CD14-positive monocyte (primary cell): ENCODE measurements around the gene INIP. TPM values are rescaled to one million over a fixed set of nuclear protein-coding genes. Genes with fewer than 3 reads are reported as not detected.

Experiments used
- DNase-seq, 3 donors: peaks; one replicate each; pipeline ENCODE4 v3.0.0-alpha.2; 2011 to 2022
- H2AFZ ChIP-seq: 2 replicates; pipeline ENCODE4 v1.6.0; 2012; ENCODE audit warnings: mild to moderate bottlenecking, low read depth, low read length, inconsistent platforms; ENCODE audit not compliant: insufficient read depth, poor library complexity, severe bottlenecking
- H3K27ac ChIP-seq, 2 donors: 1 replicate in 1 of 2; 2 replicates in 1 of 2; pipeline ENCODE4 v1.5.1; 2012 to 2013; ENCODE audit warnings: low read length in 2 of 2, control low read depth in 1 of 2, inconsistent platforms in 1 of 2, low read depth in 1 of 2, mild to moderate bottlenecking in 1 of 2
- H3K27me3 ChIP-seq, 2 donors: one replicate each; pipeline versions ENCODE4 v1.6.0 to v1.6.1; 2011 to 2013; ENCODE audit warnings: low read length in 2 of 2; ENCODE audit not compliant: control insufficient read depth in 2 of 2, insufficient read depth in 2 of 2
- H3K36me3 ChIP-seq, 2 donors: replicated peaks in 1 of 2; 1 replicate in 1 of 2; 2 replicates in 1 of 2; pipeline versions ENCODE4 v1.5.1 to v1.6.1; 2012 to 2013; ENCODE audit warnings: low read length in 2 of 2, control low read depth in 1 of 2, inconsistent platforms in 1 of 2, mild to moderate bottlenecking in 1 of 2; ENCODE audit not compliant: insufficient read depth in 2 of 2, control insufficient read depth in 1 of 2
- H3K4me1 ChIP-seq, 2 donors: 1 replicate in 1 of 2; 2 replicates in 1 of 2; pipeline versions ENCODE4 v1.5.1 to v1.6.1; 2012 to 2013; ENCODE audit warnings: low read length in 2 of 2, control low read depth in 1 of 2, inconsistent platforms in 1 of 2, mild to moderate bottlenecking in 1 of 2, moderate library complexity in 1 of 2; ENCODE audit not compliant: insufficient read depth in 2 of 2, control insufficient read depth in 1 of 2
- H3K4me2 ChIP-seq: replicated peaks from 2 replicates; pipeline ENCODE3; 2012; ENCODE audit warnings: low read length, moderate library complexity, mild to moderate bottlenecking; ENCODE audit not compliant: poor library complexity, severe bottlenecking; ENCODE audit errors: extremely low read depth
- H3K4me3 ChIP-seq, 3 experiments: fragments of 200-600 bp in 1 of 3; sonication (generic) in 1 of 3; replicated peaks in 1 of 3; 1 replicate in 2 of 3; 2 replicates in 1 of 3; pipeline ENCODE4 v1.5.1; 2011 to 2013; ENCODE audit warnings: low read length in 3 of 3, mild to moderate bottlenecking in 3 of 3, control low read depth in 2 of 3, low read depth in 2 of 3, inconsistent platforms in 1 of 3, moderate library complexity in 1 of 3
- H3K79me2 ChIP-seq: 2 replicates; pipeline ENCODE4 v1.6.0; 2012; ENCODE audit warnings: mild to moderate bottlenecking, control low read depth, inconsistent platforms, low read length, moderate library complexity; ENCODE audit not compliant: insufficient read depth
- H3K9ac ChIP-seq: 2 replicates; pipeline ENCODE4 v1.6.0; 2017; ENCODE audit warnings: low read length, mild to moderate bottlenecking; ENCODE audit not compliant: insufficient read depth, poor library complexity, severe bottlenecking
- H3K9me3 ChIP-seq, 2 donors: replicated peaks in 1 of 2; 1 replicate in 1 of 2; 2 replicates in 1 of 2; pipeline versions ENCODE4 v1.5.1 to v1.6.1; 2012 to 2013; ENCODE audit warnings: low read length in 2 of 2, control low read depth in 1 of 2; ENCODE audit not compliant: control insufficient read depth in 1 of 2, insufficient read depth in 1 of 2
- H4K20me1 ChIP-seq: 2 replicates; pipeline ENCODE4 v1.6.0; 2012; ENCODE audit warnings: mild to moderate bottlenecking, low read length, control low read depth, moderate library complexity; ENCODE audit not compliant: insufficient read depth
- H3K27ac Mint-ChIP-seq, 7 donors: one replicate each; pipeline ENCODE4 v1.8.0; 2020; ENCODE audit warnings: mild to moderate bottlenecking in 7 of 7, mixed read lengths in 7 of 7, moderate library complexity in 6 of 7, inconsistent platforms in 2 of 7
- H3K27me3 Mint-ChIP-seq, 3 donors: one replicate each; pipeline ENCODE4 v1.8.0; 2021 to 2022; ENCODE audit warnings: low read depth in 3 of 3, mild to moderate bottlenecking in 3 of 3, mixed read lengths in 3 of 3, moderate library complexity in 3 of 3, inconsistent platforms in 1 of 3
- H3K36me3 Mint-ChIP-seq, 2 donors: one replicate each; pipeline ENCODE4 v1.8.0; 2020; ENCODE audit warnings: mixed read lengths in 2 of 2, inconsistent platforms in 1 of 2, mild to moderate bottlenecking in 1 of 2
- H3K4me1 Mint-ChIP-seq: one replicate; pipeline ENCODE4 v1.8.0; 2020; ENCODE audit warnings: mild to moderate bottlenecking, mixed read lengths
- H3K4me3 Mint-ChIP-seq, 2 donors: one replicate each; pipeline ENCODE4 v1.8.0; 2020; ENCODE audit warnings: mild to moderate bottlenecking in 2 of 2, mixed read lengths in 2 of 2, moderate library complexity in 1 of 2
- H3K9me3 Mint-ChIP-seq, 7 donors: one replicate each; pipeline ENCODE4 v1.8.0; 2020 to 2022; ENCODE audit warnings: mixed read lengths in 7 of 7, mild to moderate bottlenecking in 6 of 7, moderate library complexity in 6 of 7, inconsistent platforms in 2 of 7
- WGBS: methylation state at CpG from one replicate; pipeline ENCODE4 v1.1.5; 2013; ENCODE audit warnings: missing lambda C conversion rate; ENCODE audit not compliant: insufficient coverage; 5-methylcytosine and 5-hydroxymethylcytosine counted together
- intact Hi-C, 2 donors: fragments of 100-400 bp; cut with micrococcal nuclease; formaldehyde crosslinking; loops; one replicate each; pipeline versions ENCODE4 v1.15.0 to v1.15.1; 2023
- polyA plus RNA-seq, 3 donors: library from polyadenylated mRNA; depleted of rRNA in 1 of 3; unstranded in 2 of 3; stranded (reverse) in 1 of 3; fragments of 300-500 nt in 2 of 3; fragments of >200 nt in 1 of 3; fragmentation: Illumina TruSeq in 2 of 3; gene quantifications; 1 replicate in 2 of 3; 2 replicates in 1 of 3; pipeline ENCODE4 v1.2.3, GENCODE V29; 2012 to 2021
- TF ChIP-seq, protein P1 (sequence below): fragments of 200-600 bp; IDR thresholded peaks from one replicate; pipeline ENCODE4 v1.8.0; 2022; ENCODE audit warnings: antibody characterized with exemption, mild to moderate bottlenecking

Gene INIP
- polyA plus RNA-seq, 3 donors, result 10.7 to 53.0 (median 49.0) TPM

GRCh38 chr9:112760821-112761220, 42.9 kb upstream of the INIP start:
- Histone ChIP-seq H3K36me3 (peaks cover 0 to 12% of the 10 kb centered on the region in 2 donors), H3K9ac (no peak overlapping the region), H3K27ac (no peak overlapping the region), H2AFZ (no peak overlapping the region), H3K9me3 (no peaks in the 10 kb centered on the region), H3K4me3 (no peak overlapping the region), H3K4me2 (no peak overlapping the region), H3K79me2 (peaks cover 96% of the 10 kb centered on the region), H3K27me3 (no peaks in the 10 kb centered on the region), H4K20me1 (peaks cover 99% of the 10 kb centered on the region), H3K4me1 (peaks cover 17 to 25% of the 10 kb centered on the region in 2 donors)
- WGBS, result 96% methylated on average over 8 of the region's 8 CpGs
- peaks cover 0 to 2% (median 2%) of the 10 kb centered on the region in 3 donors for H3K27me3 Mint-ChIP-seq
- no peak for DNase-seq
- TF ChIP-seq, protein P1, sequence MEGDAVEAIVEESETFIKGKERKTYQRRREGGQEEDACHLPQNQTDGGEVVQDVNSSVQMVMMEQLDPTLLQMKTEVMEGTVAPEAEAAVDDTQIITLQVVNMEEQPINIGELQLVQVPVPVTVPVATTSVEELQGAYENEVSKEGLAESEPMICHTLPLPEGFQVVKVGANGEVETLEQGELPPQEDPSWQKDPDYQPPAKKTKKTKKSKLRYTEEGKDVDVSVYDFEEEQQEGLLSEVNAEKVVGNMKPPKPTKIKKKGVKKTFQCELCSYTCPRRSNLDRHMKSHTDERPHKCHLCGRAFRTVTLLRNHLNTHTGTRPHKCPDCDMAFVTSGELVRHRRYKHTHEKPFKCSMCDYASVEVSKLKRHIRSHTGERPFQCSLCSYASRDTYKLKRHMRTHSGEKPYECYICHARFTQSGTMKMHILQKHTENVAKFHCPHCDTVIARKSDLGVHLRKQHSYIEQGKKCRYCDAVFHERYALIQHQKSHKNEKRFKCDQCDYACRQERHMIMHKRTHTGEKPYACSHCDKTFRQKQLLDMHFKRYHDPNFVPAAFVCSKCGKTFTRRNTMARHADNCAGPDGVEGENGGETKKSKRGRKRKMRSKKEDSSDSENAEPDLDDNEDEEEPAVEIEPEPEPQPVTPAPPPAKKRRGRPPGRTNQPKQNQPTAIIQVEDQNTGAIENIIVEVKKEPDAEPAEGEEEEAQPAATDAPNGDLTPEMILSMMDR, result no peak
- H3K9me3 Mint-ChIP-seq, result peaks cover 0 to 5% (median under 1%) of the 10 kb centered on the region in 7 donors
- no peak overlapping the region for H3K4me3 Mint-ChIP-seq
- H3K36me3 Mint-ChIP-seq, result peaks cover 15 to 28% of the 10 kb centered on the region in 2 donors
- intact Hi-C loops, result no loop called here
- peak overlapping the region in 3 of 7 donors; percentile 10 to 59 (median 56) for H3K27ac Mint-ChIP-seq
- H3K4me1 Mint-ChIP-seq, result peaks cover 53% of the 10 kb centered on the region

- H3K79me2 ChIP-seq, result peaks cover 96% of the 10 kb centered on the region
- Mint-ChIP-seq H3K4me3 (peak overlapping the region in 1 of 2 donors; percentile 67), H3K36me3 (peaks cover 13 to 28% of the 10 kb centered on the region in 2 donors), H3K27ac (peak overlapping the region; percentile 26 to 82 (median 77)), H3K9me3 (peaks cover 0 to 5% (median 0%) of the 10 kb centered on the region in 7 donors), H3K27me3 (peaks cover 0 to 2% (median 2%) of the 10 kb centered on the region in 3 donors), H3K4me1 (peaks cover 70% of the 10 kb centered on the region)
- no peaks in the 10 kb centered on the region for H3K9me3 ChIP-seq
- H2AFZ ChIP-seq, result no peak overlapping the region
- H3K4me3 ChIP-seq, result peak overlapping the region in 1 of 3 experiments; percentile 11
- H3K36me3 ChIP-seq, result peaks cover 0 to 6% of the 10 kb centered on the region in 2 donors
- intact Hi-C loops, result no loop called here
- peak in 1 of 3 donors; percentile 18 for DNase-seq
- WGBS, result 65% methylated on average over 2 of the region's 2 CpGs
- H3K9ac ChIP-seq, result no peak overlapping the region
- TF ChIP-seq, protein P1, result no peak
- peak overlapping the region; percentile 12 for H3K4me2 ChIP-seq
- H3K27ac ChIP-seq, result peak overlapping the region in 1 of 2 donors; percentile 6
- H3K27me3 ChIP-seq, result no peaks in the 10 kb centered on the region
- H3K4me1 ChIP-seq, result peaks cover 46 to 54% of the 10 kb centered on the region in 2 donors
- peaks cover 97% of the 10 kb centered on the region for H4K20me1 ChIP-seq
Observed at GRCh38 chr9:112757940-112758339, 40.0 kb upstream of the INIP start.
